Measurements from ENCODE around the gene AGBL4. TPM values are rescaled to one million over a fixed set of nuclear protein-coding genes. Genes with fewer than 3 reads are reported as not detected.

Gene AGBL4
- total RNA-seq, 1 experiment from 2014 or later: not detected

- Histone ChIP-seq H3K36me3 (ENCODE audit: control insufficient read depth in 1 of 2, insufficient read depth in 2 of 2, low read length in 2 of 2) (no peaks in the 10 kb centered on the region), H3K4me1 (ENCODE audit: control insufficient read depth in 1 of 2, insufficient read depth in 2 of 2, low read length in 2 of 2) (no peaks in the 10 kb centered on the region), H4K20me1 (ENCODE audit: insufficient read depth) (no peaks in the 10 kb centered on the region), H3K9me3 (ENCODE audit: control insufficient read depth in 1 of 2, insufficient read depth in 1 of 2, low read depth in 1 of 2, low read length in 2 of 2) (no peaks in the 10 kb centered on the region; a peak in 1 of 4 replicates), H3K9ac (ENCODE audit: low read length) (no peak overlapping the region), H3K9me2 (ENCODE audit: insufficient read depth) (no peaks in the 10 kb centered on the region), H3K79me2 (ENCODE audit: insufficient read depth, low read length) (no peaks in the 10 kb centered on the region), H3K27ac (ENCODE audit: low read depth, low read length) (no peak overlapping the region), H2AFZ (ENCODE audit: low read depth, low read length, poor library complexity, severe bottlenecking) (no peak overlapping the region), H3K4me2 (ENCODE audit: low read length) (no peak overlapping the region), H3K4me3 (replicated peaks in 1 of 2; ENCODE audit: low read depth in 1 of 2, low read length in 2 of 2) (no peak overlapping the region), H3K27me3 (ENCODE audit: insufficient read depth, low read length) (no peaks in the 10 kb centered on the region)
- no TSS peak for BruUV-seq (replicated peaks)
- TF ChIP-seq CTCF (IDR thresholded peaks at IDR 0.05 in 2 of 3, conservative IDR thresholded peaks at IDR 0.05 in 1 of 3; ENCODE audit: borderline replicate concordance in 1 of 3, insufficient read depth in 1 of 3, low read depth in 2 of 3, low read length in 2 of 3): no peak
- no peak for TF ChIP-seq TCF7L2 (IDR thresholded peaks at IDR 0.05; ENCODE audit: borderline replicate concordance, extremely low read depth, insufficient read depth, insufficient read length)
- TF ChIP-seq POLR2AphosphoS5 (IDR thresholded peaks at IDR 0.05; ENCODE audit: low read depth, low read length): no peak
- no peak for TF ChIP-seq ELF1 (IDR thresholded peaks at IDR 0.05; ENCODE audit: borderline replicate concordance, low read depth)
- no peak for TF ChIP-seq ATF3 (IDR thresholded peaks at IDR 0.05)
- TF ChIP-seq MAX (IDR thresholded peaks at IDR 0.05): no peak
- no peak for TF ChIP-seq CEBPB (IDR thresholded peaks at IDR 0.05; ENCODE audit: low read depth)
- no peak for TF ChIP-seq EZH2 (IDR thresholded peaks at IDR 0.05)
- TF ChIP-seq SP1 (IDR thresholded peaks at IDR 0.05; ENCODE audit: low read depth): no peak
- no peak for TF ChIP-seq CBX3 (IDR thresholded peaks at IDR 0.05; ENCODE audit: low read depth)
- no peak for TF ChIP-seq FOSL1 (IDR thresholded peaks at IDR 0.05; ENCODE audit: low read depth)
- no peak for TF ChIP-seq SRF (IDR thresholded peaks at IDR 0.05; ENCODE audit: low read depth)
- TF ChIP-seq RAD21 (IDR thresholded peaks at IDR 0.05; ENCODE audit: low read depth): no peak
- TF ChIP-seq REST (IDR thresholded peaks at IDR 0.05; ENCODE audit: low read depth): no peak
- no peak for TF ChIP-seq ZBTB33 (IDR thresholded peaks at IDR 0.05; ENCODE audit: extremely low read depth, insufficient replicate concordance, low read length)
- TF ChIP-seq JUND (IDR thresholded peaks at IDR 0.05): no peak
- no peak for TF ChIP-seq YY1 (IDR thresholded peaks at IDR 0.05; ENCODE audit: extremely low read depth, insufficient replicate concordance, low read depth, low read length)
- DNase-seq (ENCODE audit: low read depth, low spot score) (no peak), ATAC-seq (no peak)
- ChIA-PET CTCF (no interaction called here), RAD21 (ENCODE audit: low non-redundant PET in 1 of 2, low total read pairs in 2 of 2, uncharacterized antibody in 2 of 2, unreplicated experiment in 2 of 2) (no interaction called here), POLR2A (no interaction called here)
- intact Hi-C loops (cut with micrococcal nuclease): no loop called here
Observed at GRCh38 chr1:49060766-49061165, 963.0 kb downstream of the AGBL4 start.

All from HCT116 (cell line).